Naive thymus-derived CD8-positive, alpha-beta T cell (primary cell): ENCODE measurements around the gene POGK. TPM values are rescaled to one million over a fixed set of nuclear protein-coding genes. Genes with fewer than 3 reads are reported as not detected.
A peak's percentile ranks its signal among the peaks of the same experiment; 100 is the strongest.
"Not testable (repeated sequence)": the region's sequence is repeated elsewhere in the genome, so short reads cannot be mapped to it uniquely, and the experiment has no call there.

Source experiments
- ATAC-seq, 2 donors: fragments of 150-1000 bp; cut with Tn5 transposase in 1 of 2; sonication (Bioruptor Pico), chemical (Tn5 transposase) in 1 of 2; 1 replicate in 1 of 2; 2 replicates in 1 of 2; pipeline ENCODE4 v1.10.0; 2021; ENCODE audit warnings: mild to moderate bottlenecking in 2 of 2, moderate library complexity in 2 of 2
- POLR2A ChIA-PET: fragments of 350-600 bp; sonication (Branson Sonifier 250); formaldehyde crosslinking; loops from one replicate; lab custom pipeline; 2021; ENCODE audit warnings: antibody characterized with exemption; lab: Charles Lee
- DNase-seq, 10 donors: peaks; one replicate each; pipeline versions ENCODE4 v3.0.0 to v3.0.0-alpha.2; 2020 to 2022
- H3K27ac Mint-ChIP-seq, 10 donors: one replicate each; pipeline ENCODE4 v1.8.0; 2020 to 2022; ENCODE audit warnings: mild to moderate bottlenecking in 10 of 10, mixed read lengths in 10 of 10, moderate library complexity in 4 of 10, inconsistent platforms in 1 of 10
- H3K27me3 Mint-ChIP-seq, 5 donors: one replicate each; pipeline ENCODE4 v1.8.0; 2021 to 2022; ENCODE audit warnings: mixed read lengths in 5 of 5
- H3K36me3 Mint-ChIP-seq, 3 donors: one replicate each; pipeline ENCODE4 v1.8.0; 2020 to 2022; ENCODE audit warnings: mixed read lengths in 3 of 3, mild to moderate bottlenecking in 2 of 3, inconsistent platforms in 1 of 3
- H3K4me1 Mint-ChIP-seq, 4 donors: one replicate each; pipeline ENCODE4 v1.8.0; 2021 to 2022; ENCODE audit warnings: mixed read lengths in 4 of 4
- H3K4me3 Mint-ChIP-seq, 10 donors: one replicate each; pipeline ENCODE4 v1.8.0; 2020 to 2022; ENCODE audit warnings: mild to moderate bottlenecking in 10 of 10, mixed read lengths in 10 of 10, moderate library complexity in 6 of 10, inconsistent platforms in 1 of 10
- H3K9me3 Mint-ChIP-seq, 9 donors: one replicate each; pipeline ENCODE4 v1.8.0; 2020 to 2022; ENCODE audit warnings: mixed read lengths in 9 of 9, mild to moderate bottlenecking in 3 of 9, inconsistent platforms in 1 of 9, moderate library complexity in 1 of 9
- polyA plus RNA-seq, 3 donors: library from polyadenylated mRNA; unstranded; fragments of 300-500 nt; fragmentation: Illumina TruSeq; gene quantifications; one replicate each; pipeline ENCODE4 v1.2.3, GENCODE V29; 2021
- total RNA-seq, 8 experiments: library from RNA in 2 of 8; stranded (reverse) in 2 of 8; gene quantifications; one replicate each; pipeline ENCODE4 v1.2.3 and lab custom pipeline; 2021 to 2026

POGK gene, protein sequence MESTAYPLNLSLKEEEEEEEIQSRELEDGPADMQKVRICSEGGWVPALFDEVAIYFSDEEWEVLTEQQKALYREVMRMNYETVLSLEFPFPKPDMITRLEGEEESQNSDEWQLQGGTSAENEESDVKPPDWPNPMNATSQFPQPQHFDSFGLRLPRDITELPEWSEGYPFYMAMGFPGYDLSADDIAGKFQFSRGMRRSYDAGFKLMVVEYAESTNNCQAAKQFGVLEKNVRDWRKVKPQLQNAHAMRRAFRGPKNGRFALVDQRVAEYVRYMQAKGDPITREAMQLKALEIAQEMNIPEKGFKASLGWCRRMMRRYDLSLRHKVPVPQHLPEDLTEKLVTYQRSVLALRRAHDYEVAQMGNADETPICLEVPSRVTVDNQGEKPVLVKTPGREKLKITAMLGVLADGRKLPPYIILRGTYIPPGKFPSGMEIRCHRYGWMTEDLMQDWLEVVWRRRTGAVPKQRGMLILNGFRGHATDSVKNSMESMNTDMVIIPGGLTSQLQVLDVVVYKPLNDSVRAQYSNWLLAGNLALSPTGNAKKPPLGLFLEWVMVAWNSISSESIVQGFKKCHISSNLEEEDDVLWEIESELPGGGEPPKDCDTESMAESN
- total RNA-seq (10 to 100 TPM; 41.3 to 42.3 TPM), polyA plus RNA-seq (10 to 100 TPM; 13.9 to 23.0 (median 15.1) TPM), total RNA-seq (lab: John Stamatoyannopoulos, UW) (65.0 to 213 (median 159) reads per million in 6 experiments)

DNA sequence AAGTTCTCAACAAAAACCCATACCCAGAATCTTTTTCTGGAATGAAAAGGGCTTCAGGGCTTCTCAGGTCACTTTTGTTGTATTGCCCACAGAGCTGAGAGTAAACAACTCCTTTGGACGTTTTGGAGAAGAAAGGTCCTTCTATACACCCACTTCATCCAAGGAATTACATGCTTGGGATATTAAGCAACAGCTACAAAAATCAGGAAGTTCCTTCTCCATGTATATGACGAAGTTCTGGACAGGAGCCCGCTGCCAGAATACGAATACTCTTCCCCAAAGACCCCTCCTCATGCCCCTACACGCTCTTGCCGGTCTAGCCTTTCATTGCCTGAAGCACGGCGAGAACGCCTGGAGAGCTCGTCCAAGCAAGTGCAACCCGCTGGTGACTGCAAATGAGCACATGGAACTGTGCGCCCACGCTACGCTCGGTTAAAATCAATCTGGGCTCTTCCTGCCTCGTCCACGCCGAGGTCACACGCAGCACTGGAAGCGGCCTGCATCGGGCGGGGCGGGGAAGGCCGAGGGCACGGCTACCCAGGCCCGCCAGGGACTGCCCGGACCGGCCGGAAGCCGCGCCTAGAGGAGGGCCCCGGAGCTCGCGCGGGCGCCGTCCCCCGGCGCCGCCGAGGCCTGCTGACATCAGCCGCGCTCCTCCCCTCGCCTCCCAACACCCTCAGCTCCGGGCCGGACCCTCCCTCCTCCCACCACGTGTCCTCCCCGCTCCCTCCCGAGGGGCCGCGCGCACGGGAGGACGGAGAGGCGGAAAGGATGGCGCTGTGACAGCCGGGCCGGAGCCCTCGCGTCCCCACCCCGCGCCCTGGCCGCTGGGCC is at the start of gene POGK:
TSS of gene POGK (plus strand) at position 710 of the 834 bp plus-strand sequence. CDS start 1,482 bp downstream, outside the sequence.
- H3K36me3 Mint-ChIP-seq = peaks cover 0 to 32% (median 4%) of the 10 kb centered on the region in 3 donors
- ATAC-seq = peak; percentile 89 to 91
- peaks cover 31 to 53% (median 46%) of the 10 kb centered on the region in 4 donors for H3K4me1 Mint-ChIP-seq

DNA sequence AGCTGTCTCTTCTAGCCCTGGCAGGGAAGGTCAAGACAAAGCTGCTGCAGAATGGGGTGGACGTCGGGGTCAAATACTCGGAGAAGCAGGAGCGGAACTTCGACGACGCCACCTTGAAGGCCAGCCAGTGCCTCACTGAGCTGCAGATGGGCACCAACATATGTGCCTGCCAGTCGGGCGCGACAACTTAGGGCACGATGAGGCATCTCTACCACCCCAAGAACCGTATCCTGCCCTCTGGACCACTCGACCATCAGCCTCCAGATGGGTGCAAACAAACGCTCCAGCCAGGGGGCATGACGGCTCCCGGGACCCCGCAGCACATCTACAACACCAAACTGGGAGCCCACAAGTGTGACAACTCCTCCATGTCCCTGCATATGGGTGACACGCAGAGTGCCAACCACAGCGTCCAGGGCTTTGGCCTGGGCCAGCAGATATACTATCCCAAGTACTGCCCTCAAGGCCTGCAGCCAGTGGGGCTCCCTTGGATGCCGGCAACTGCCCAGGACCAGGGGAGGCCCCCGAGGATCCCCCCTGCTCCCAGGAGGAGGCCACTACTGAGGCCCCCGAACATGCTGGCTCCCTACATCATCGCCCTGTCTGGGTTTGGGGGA is 42.5 kb upstream of the POGK start:
- H3K9me3 Mint-ChIP-seq = peaks cover 0 to 2% (median 0%) of the 10 kb centered on the region in 9 donors
- ATAC-seq (no peak), DNase-seq (no peak)
- H3K27ac Mint-ChIP-seq = no peak overlapping the region
- no peaks in the 10 kb centered on the region for H3K36me3 Mint-ChIP-seq
- POLR2A ChIA-PET = no interaction called here
- H3K4me3 Mint-ChIP-seq = no peak overlapping the region
- H3K4me1 Mint-ChIP-seq = no peaks in the 10 kb centered on the region
- H3K27me3 Mint-ChIP-seq = peaks cover 5 to 49% (median 16%) of the 10 kb centered on the region in 5 donors

More for the DNA sequence above, at the start of gene POGK:
- Mint-ChIP-seq H3K9me3 (no peaks in the 10 kb centered on the region), H3K4me3 (peak within 1 kb of the TSS; percentile 84 to 96 (median 92)), H3K27ac (peak within 1 kb of the TSS; percentile 95 to 99 (median 98)), H3K27me3 (no peaks in the 10 kb centered on the region)
- DNase-seq = peak; percentile 68 to 87 (median 76)
- POLR2A ChIA-PET = interaction anchor here (0.9 to 3.9 kb wide), 6 partner anchors 14 to 1208 kb away, joined by 3 to 35 read pairs (median 6); partner anchors contain the start of genes MGST3, POU2F1 and TADA1

DNA sequence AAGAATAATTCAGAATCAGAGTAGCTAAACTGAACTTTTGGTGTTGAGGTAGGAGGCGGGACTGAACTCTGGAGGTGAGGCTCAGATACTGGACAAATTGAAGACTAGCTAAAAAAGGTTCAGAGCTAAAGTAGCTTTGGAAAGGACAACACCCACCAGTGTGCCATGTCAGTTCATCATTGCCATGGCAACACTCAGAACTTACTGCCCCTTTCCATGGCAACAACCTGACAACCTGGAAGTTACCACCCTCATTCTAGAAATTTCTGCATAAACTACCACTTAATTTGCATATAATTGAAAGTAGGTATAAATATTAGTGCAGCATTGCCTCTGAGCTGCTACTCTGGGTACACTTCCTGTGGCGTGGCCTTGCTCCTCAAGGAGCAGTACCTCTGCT is 30.3 kb upstream of the POGK start:
- POLR2A ChIA-PET = no interaction called here
- H3K27me3 Mint-ChIP-seq = peaks cover 3 to 17% (median 8%) of the 10 kb centered on the region in 5 donors
- DNase-seq (no peak), ATAC-seq (no peak)
- H3K36me3 Mint-ChIP-seq = no peaks in the 10 kb centered on the region
- H3K4me1 Mint-ChIP-seq = no peaks in the 10 kb centered on the region
- H3K9me3 Mint-ChIP-seq = no peaks in the 10 kb centered on the region
- no peak overlapping the region for H3K27ac Mint-ChIP-seq
- H3K4me3 Mint-ChIP-seq = no peak overlapping the region

DNA sequence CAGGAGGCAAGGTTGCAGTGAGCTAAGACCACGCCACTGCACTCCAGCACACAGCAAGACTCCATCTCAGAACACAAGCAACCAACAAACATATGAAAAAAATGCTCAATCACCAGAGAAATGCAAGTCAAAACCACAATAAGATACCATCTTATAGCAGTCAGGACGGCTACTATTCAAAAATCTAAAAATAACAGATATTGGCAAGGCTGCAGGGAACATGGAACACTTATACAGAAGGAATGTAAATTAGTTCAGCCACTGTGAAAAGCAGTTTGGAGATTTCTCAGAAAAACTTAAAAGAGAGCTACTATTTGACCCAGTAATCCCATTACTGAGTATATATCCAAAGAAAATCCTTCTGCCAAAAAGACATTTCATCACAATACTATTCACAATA is 27.6 kb upstream of the POGK start:
- POLR2A ChIA-PET = no interaction called here
- Mint-ChIP-seq H3K4me3 (no peak overlapping the region), H3K4me1 (no peaks in the 10 kb centered on the region), H3K9me3 (peaks cover 0 to 6% (median 0%) of the 10 kb centered on the region in 9 donors), H3K27me3 (peaks cover 5 to 17% (median 14%) of the 10 kb centered on the region in 5 donors), H3K36me3 (no peaks in the 10 kb centered on the region), H3K27ac (no peak overlapping the region)
- no peak for DNase-seq
- ATAC-seq = no peak

DNA sequence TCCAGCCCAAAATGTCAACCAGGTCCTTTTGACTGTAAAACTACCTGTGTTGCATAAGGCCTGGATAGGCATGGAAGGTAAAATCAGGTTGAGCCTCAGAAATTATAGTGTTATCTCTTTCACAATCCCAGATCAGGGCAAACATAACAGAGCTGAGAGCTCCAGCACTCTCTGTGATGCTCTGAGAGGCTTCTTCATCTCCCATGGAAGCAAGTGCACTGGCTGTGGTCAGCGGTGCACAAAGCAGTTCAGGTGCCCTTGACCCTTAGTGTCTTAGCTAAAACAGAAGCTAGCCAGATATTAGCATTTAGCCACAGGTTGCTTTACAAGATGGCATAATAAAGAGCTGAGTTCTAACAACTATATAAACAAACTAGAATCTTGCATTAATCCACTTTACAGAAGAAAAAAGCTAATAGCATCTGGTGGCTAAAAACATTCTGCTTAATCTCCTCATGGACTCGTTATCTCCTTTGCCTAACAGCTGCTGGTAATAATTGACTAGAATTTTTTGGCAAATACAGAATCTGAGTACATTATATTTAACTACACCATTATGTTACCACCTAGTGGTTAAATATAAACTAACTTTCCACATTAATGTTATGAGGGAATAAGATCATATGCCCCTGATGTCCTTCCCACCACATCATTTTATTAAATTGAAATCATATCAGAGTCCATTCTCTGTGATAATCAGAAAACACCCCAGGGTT is 25.6 kb upstream of the POGK start:
- ATAC-seq = no peak
- POLR2A ChIA-PET = interaction anchor here (1.1 kb wide), 1 partner anchor 406 kb away, joined by 3 read pairs; no protein-coding TSS in a partner anchor

DNA sequence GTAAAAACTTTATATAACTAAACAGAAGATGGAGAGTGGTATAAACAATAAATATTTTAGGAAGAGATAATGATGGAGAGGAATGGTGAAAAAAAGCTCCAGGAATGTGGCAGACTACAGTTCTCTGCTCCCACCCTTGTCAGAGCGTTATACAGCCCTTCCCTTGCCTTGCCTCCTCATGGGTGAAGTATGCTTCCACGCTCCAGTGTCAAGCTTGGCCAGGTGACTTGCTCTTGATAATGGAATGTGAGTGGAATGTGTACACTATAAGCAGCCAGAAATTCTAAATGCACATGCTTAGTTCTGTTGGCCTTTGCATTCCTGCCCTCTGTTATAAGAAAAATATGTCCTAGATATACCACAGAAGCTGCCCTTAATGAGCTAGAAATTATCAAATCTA is 24.7 kb upstream of the POGK start:
- H3K27ac Mint-ChIP-seq = no peak overlapping the region
- H3K27me3 Mint-ChIP-seq = peaks cover 5 to 17% (median 16%) of the 10 kb centered on the region in 5 donors
- ATAC-seq (no peak), DNase-seq (no peak)
- H3K9me3 Mint-ChIP-seq = peaks cover 0 to 18% (median 5%) of the 10 kb centered on the region in 9 donors
- POLR2A ChIA-PET = no interaction called here
- H3K4me1 Mint-ChIP-seq = no peaks in the 10 kb centered on the region
- peaks cover 0 to 13% (median 8%) of the 10 kb centered on the region in 3 donors for H3K36me3 Mint-ChIP-seq
- H3K4me3 Mint-ChIP-seq = no peak overlapping the region

More for the DNA sequence above, 25.6 kb upstream of the POGK start:
- Mint-ChIP-seq H3K4me1 (no peaks in the 10 kb centered on the region), H3K9me3 (peaks cover 0 to 11% (median 2%) of the 10 kb centered on the region in 9 donors), H3K27me3 (peaks cover 5 to 17% (median 16%) of the 10 kb centered on the region in 5 donors), H3K4me3 (no peak overlapping the region), H3K27ac (no peak overlapping the region), H3K36me3 (peaks cover 0 to 6% (median under 1%) of the 10 kb centered on the region in 3 donors)
- no peak for DNase-seq

DNA sequence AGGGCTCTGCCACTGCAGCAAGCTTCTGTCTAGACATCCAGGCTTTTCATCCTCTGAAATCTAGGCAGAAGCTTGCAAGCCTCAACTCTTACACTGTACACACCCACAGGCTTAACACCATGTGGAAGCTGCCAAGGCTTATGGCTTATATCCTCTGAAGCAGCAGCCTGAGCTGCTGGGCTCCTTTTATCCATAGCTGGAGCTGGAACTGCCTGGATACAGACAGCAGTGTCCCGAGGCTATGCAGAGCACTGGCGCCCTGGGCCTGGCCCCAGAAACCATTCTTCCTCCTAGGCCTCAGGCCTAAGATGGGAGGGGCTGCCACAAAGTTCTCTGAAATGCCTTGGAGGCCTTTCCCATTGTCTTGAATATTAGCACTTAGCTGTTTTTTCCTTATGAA is 19.3 kb upstream of the POGK start:
- H3K27me3 Mint-ChIP-seq = peaks cover 0 to 16% (median 4%) of the 10 kb centered on the region in 5 donors
- peaks cover 0 to 28% (median 15%) of the 10 kb centered on the region in 3 donors for H3K36me3 Mint-ChIP-seq

DNA sequence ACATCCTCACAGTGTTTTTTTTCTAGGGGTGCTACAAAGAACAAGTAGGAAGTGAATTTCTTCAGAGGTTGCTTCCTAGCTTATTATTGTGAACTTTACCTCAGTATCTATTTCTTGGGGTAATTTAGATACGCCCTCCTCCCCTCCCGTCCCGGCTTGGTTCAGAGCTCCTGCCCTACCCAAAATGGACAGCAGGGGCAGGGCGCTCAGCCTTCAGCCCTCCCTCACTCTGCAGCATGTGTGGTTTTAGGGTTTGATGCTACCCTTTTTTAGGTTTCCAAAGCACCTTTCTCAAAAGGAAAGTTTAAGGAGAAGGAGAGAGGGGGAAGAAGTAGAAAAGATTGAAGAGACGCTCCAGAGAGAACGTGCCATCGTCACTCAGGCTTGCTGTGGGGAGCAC is 16.9 kb upstream of the POGK start:
- ATAC-seq = no peak
- POLR2A ChIA-PET = no interaction called here
- Mint-ChIP-seq H3K27ac (no peak overlapping the region), H3K27me3 (peaks cover 0 to 9% (median 6%) of the 10 kb centered on the region in 5 donors), H3K4me1 (no peaks in the 10 kb centered on the region), H3K9me3 (peaks cover 0 to 42% (median 26%) of the 10 kb centered on the region in 9 donors), H3K36me3 (peaks cover 0 to 36% (median 15%) of the 10 kb centered on the region in 3 donors), H3K4me3 (no peak overlapping the region)
- DNase-seq = no peak

More for the DNA sequence above, 19.3 kb upstream of the POGK start:
- Mint-ChIP-seq H3K9me3 (peaks cover 0 to 37% (median 19%) of the 10 kb centered on the region in 9 donors), H3K4me1 (no peaks in the 10 kb centered on the region), H3K4me3 (no peak overlapping the region), H3K27ac (no peak overlapping the region)
- ATAC-seq (no peak), DNase-seq (no peak)
- POLR2A ChIA-PET = no interaction called here

DNA sequence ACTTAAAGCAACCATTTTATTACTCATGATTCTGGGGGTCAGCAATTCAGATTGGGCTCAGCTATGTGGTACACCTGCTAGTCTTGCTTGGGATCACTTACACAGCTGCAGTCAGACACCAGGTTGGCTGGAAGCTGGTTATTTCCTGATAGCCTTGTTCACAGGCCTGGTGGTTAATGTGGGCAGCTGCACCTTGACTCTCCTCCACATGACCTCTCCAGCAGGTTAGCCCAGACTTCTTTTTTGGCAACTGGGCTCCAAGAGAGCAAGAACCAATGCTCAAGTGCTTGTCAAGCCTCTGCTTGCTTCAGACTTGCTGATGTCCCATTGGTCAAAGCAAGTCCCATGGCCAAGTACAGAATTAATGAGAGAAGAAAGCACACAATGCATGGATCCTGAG is 11.8 kb upstream of the POGK start:
- no peak for DNase-seq
- Mint-ChIP-seq H3K36me3 (peaks cover 0 to 38% (median 23%) of the 10 kb centered on the region in 3 donors), H3K27me3 (peaks cover 9 to 24% (median 12%) of the 10 kb centered on the region in 5 donors), H3K4me3 (no peak overlapping the region), H3K9me3 (peaks cover 8 to 42% (median 30%) of the 10 kb centered on the region in 9 donors), H3K4me1 (no peaks in the 10 kb centered on the region), H3K27ac (no peak overlapping the region)
- ATAC-seq = no peak
- POLR2A ChIA-PET = no interaction called here

DNA sequence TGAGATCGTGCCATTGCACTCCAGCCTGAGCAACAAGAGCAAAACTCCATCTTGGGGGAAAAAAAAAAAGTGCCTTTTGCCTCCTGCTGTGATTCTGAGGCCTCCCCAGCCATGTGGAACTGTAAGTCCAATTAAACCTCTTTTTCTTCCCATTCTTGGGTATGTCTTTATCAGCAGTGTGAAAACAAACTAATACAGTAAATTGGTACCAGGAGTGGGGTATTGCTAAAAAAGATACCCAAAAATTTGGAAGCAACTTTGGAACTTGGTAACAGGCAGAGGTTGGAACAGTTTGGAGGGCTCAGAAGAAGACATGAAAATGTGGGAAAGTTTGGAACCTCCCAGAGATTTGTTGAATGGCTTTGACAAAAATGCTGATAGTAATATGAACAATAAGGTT is 9.5 kb upstream of the POGK start:
- ATAC-seq, H3K4me1 Mint-ChIP-seq, H3K4me3 Mint-ChIP-seq, H3K27ac Mint-ChIP-seq, DNase-seq, POLR2A ChIA-PET: not testable (repeated sequence)
- peaks cover 0 to 38% (median 23%) of the 10 kb centered on the region in 3 donors for H3K36me3 Mint-ChIP-seq
- peaks cover 8 to 42% (median 30%) of the 10 kb centered on the region in 9 donors for H3K9me3 Mint-ChIP-seq
- peaks cover 9 to 21% (median 13%) of the 10 kb centered on the region in 5 donors for H3K27me3 Mint-ChIP-seq

DNA sequence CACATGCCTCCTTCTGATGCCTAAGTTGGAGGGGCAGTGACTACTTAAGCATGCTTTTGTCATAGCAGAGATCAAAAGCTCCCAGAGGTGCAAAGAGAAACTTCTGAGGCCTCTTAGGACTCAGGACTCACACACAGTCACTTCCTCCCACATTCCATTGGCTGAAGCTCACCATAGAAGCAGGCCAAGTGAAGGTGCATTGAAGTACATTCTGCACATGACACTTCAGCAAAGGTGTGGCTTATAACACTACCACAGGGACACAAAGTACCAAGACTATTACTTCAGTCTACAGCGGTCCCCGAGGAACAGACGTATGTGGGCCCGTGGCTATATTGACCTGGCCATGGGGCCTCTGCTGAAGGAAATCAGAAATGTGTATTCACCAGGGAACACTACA is 2.5 kb upstream of the POGK start:
- Mint-ChIP-seq H3K36me3 (peaks cover 0 to 12% (median 5%) of the 10 kb centered on the region in 3 donors), H3K9me3 (peaks cover 0 to 5% (median 0%) of the 10 kb centered on the region in 9 donors), H3K27ac (peak overlapping the region in 2 of 10 donors; percentile 5 to 16), H3K4me3 (no peak overlapping the region), H3K4me1 (peaks cover 22 to 31% (median 29%) of the 10 kb centered on the region in 4 donors), H3K27me3 (peaks cover 4 to 9% (median 6%) of the 10 kb centered on the region in 5 donors)
- DNase-seq (no peak), ATAC-seq (no peak)
- POLR2A ChIA-PET = no interaction called here
